ENCODE results near the gene RRM1.

Gene RRM1

DNA sequence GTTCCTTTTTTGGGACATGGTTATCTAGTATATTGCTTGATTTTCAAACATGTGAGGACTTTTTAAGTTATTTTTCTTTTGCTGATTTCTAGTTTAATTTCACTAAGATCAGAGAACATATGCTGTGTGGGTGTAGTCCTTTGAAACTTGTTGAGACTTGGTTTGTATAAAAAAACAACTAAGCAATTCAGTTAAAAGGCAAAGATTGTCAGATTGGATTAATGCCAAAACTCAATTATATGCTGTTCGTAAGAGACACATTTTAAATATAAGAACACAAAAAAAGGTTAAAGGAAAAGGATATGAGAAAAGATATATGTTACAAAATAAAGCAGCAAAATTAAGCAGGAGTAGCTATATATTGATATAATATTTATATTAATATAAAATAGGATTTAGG, 17.8 kb upstream of the RRM1 start:
- no peak for TF ChIP-seq CTCF (IDR thresholded peaks at IDR 0.05; ENCODE audit: low read depth, low read length)
- H3K4me3 ChIP-seq (ENCODE audit: low read depth, low read length): no peak overlapping the region

DNA sequence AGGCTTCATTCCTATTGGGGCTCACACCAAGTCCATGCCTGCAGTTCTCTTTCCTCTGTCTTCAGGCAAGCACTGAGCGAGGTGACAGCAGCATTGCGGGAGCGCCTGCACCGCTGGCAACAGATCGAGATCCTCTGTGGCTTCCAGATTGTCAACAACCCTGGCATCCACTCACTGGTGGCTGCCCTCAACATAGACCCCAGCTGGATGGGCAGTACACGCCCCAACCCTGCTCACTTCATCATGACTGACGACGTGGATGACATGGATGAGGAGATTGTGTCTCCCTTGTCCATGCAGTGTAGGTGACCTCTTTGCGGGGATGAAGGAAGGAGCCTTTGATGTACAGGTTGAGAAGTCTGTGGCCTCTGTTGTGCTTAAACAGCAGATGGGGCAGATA, 11.4 kb upstream of the RRM1 start:
- no peak for TF ChIP-seq CTCF (IDR thresholded peaks at IDR 0.05; ENCODE audit: low read depth, low read length)
- no peak overlapping the region for H3K4me3 ChIP-seq (ENCODE audit: low read depth, low read length)

- no peak overlapping the region for H3K4me3 ChIP-seq (ENCODE audit: low read depth, low read length)
- no peak for TF ChIP-seq CTCF (IDR thresholded peaks at IDR 0.05; ENCODE audit: low read depth, low read length)
These were observed 10.0 kb upstream of the RRM1 start for GRCh38 chr11:4084406-4085125.

DNA sequence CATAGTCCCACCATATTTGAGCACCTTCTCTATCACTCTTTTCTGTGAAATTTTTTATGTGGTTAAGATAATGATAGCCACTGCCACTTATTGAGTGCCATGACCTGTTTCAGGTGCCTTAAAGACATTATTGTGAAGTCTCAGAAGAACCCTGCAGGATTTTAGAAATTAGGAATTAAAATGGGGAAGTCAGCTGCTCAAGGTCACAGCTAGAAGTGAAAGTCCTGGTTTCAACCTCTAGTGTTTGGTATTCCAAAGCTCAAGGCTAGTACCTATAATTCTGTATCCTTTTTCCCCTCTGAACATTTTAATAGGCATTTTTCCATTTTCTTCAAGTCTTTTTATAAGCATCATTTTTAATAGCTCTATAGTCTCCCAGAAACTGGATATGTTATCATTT, 9.0 kb upstream of the RRM1 start:
- TF ChIP-seq CTCF (IDR thresholded peaks at IDR 0.05; ENCODE audit: low read depth, low read length): no peak
- no peak overlapping the region for H3K4me3 ChIP-seq (ENCODE audit: low read depth, low read length)

DNA sequence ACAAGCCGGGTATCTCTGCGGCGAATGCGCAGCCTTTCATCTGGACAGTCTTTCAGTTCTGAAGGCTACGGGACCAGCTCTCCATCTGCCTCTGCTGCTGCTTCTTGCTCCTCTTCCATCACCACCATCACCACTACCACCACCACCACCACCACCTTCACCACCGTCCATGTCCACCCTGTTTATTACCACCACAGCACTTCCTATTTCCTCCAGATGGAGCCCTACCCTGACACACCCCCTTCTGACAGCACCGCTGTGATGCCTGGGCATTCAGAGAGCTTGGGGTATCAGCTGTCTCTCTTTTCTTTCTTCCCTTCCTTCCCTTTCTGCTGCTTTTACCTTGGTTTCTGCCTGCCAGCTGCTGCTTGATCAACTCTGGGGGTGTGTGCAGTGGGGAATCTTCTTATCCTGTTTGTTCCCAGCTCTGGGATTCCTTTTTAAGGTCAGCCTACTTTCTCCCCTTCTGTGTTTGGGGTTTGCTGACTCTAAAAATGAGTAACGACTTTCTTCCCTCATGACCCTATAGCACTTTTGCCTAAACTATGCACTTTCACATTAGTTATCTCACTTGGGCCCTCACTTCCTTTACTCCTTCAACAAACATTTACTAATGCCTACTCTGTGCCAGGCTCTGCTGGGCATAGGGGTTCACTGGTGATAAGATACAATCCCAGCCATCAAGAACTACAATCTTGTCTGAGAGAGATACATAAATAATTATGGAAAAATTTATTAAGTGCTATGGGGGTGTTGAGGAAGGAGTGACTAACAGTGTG, 7.8 kb upstream of the RRM1 start:
- TF ChIP-seq CTCF (IDR thresholded peaks at IDR 0.05; ENCODE audit: low read depth, low read length): no peak
- H3K4me3 ChIP-seq (ENCODE audit: low read depth, low read length): no peak overlapping the region

GRCh38 chr11:4087551-4087950, 7.0 kb upstream of the RRM1 start:
- H3K4me3 ChIP-seq (ENCODE audit: low read depth, low read length): no peak overlapping the region
- TF ChIP-seq CTCF (IDR thresholded peaks at IDR 0.05; ENCODE audit: low read depth, low read length): peak; percentile 27; the same call in 1 of the 2 replicates

GRCh38 chr11:4090258-4090657, 4.3 kb upstream of the RRM1 start:
- no peak for TF ChIP-seq CTCF (IDR thresholded peaks at IDR 0.05; ENCODE audit: low read depth, low read length)

More at GRCh38 chr11:4090258-4090657, 4.3 kb upstream of the RRM1 start:
- no peak overlapping the region for H3K4me3 ChIP-seq (ENCODE audit: low read depth, low read length)

All from WI38 (cell line).